Endothelial cell of umbilical vein (primary cell): ENCODE data around the gene KLHL18. TPM values are rescaled to one million over a fixed set of nuclear protein-coding genes. Genes with fewer than 3 reads are reported as not detected.

Experiments used
- BruUV-seq: library from RNA; stranded (reverse); fragments of 400-500 nt; replicated peaks from 2 replicates; lab custom pipeline; 2021; lab: Mats Ljungman, UMichigan
- CTCF ChIA-PET: fragments of 300-600, 350-600 bp; sonication (Branson Sonifier 250); formaldehyde crosslinking; loops from one replicate; lab custom pipeline; 2021; ENCODE audit warnings: antibody characterized with exemption, inconsistent platforms; lab: Charles Lee
- POLR2A ChIA-PET: fragments of 300-600, 350-600 bp; sonication (Branson Sonifier 250); formaldehyde crosslinking; loops from one replicate; lab custom pipeline; 2021; ENCODE audit warnings: antibody characterized with exemption, inconsistent platforms; lab: Charles Lee
- DNase-seq: peaks from one replicate; pipeline ENCODE4 v3.0.0-alpha.2; 2011; ENCODE audit warnings: low read depth, low spot score
- FAIRE-seq: peaks from 2 replicates; lab custom pipeline; 2011; peaks lifted over from hg19 to GRCh38; lab: Jason Lieb, UNC
- H2AFZ ChIP-seq: 2 replicates; pipeline ENCODE4 v1.6.0; 2012; ENCODE audit warnings: low read depth, low read length, control low read depth, inconsistent platforms
- H3K27ac ChIP-seq: 2 replicates; pipeline ENCODE4 v1.5.1; 2011; ENCODE audit warnings: low read depth, mild to moderate bottlenecking, control low read depth, low read length, moderate library complexity; ENCODE audit not compliant: insufficient read depth
- H3K27me3 ChIP-seq, 2 experiments: 2 replicates each; pipeline versions ENCODE4 v1.6.0 to v1.6.1; 2011; ENCODE audit warnings: low read length in 2 of 2, mixed read lengths in 1 of 2; ENCODE audit not compliant: control insufficient read depth in 2 of 2, insufficient read depth in 2 of 2
- H3K36me3 ChIP-seq, 2 experiments: 2 replicates in 1 of 2; 3 replicates in 1 of 2; pipeline ENCODE4 v1.5.1; 2011; ENCODE audit warnings: low read length in 2 of 2, mild to moderate bottlenecking in 1 of 2, moderate library complexity in 1 of 2; ENCODE audit not compliant: control insufficient read depth in 2 of 2, insufficient read depth in 2 of 2; ENCODE audit errors: extremely low read depth in 1 of 2
- H3K4me1 ChIP-seq: 3 replicates; pipeline ENCODE4 v1.5.1; 2011; ENCODE audit warnings: mild to moderate bottlenecking, low read length; ENCODE audit not compliant: control insufficient read depth, insufficient read depth; ENCODE audit errors: extremely low read depth
- H3K4me2 ChIP-seq: 2 replicates; pipeline ENCODE4 v1.6.1; 2011; ENCODE audit warnings: low read length, control low read depth, mixed read lengths; ENCODE audit not compliant: insufficient read depth
- H3K4me3 ChIP-seq, 3 experiments: fragments of 200-600 bp in 1 of 3; sonication (generic), shearing (Covaris generic) in 1 of 3; replicated peaks in 1 of 3; 2 replicates each; pipeline ENCODE4 v1.5.1; 2011 to 2016; ENCODE audit warnings: control low read depth in 3 of 3, low read length in 3 of 3, mild to moderate bottlenecking in 2 of 3, inconsistent platforms in 1 of 3, low read depth in 1 of 3, moderate library complexity in 1 of 3; ENCODE audit not compliant: insufficient read depth in 1 of 3
- H3K79me2 ChIP-seq: 2 replicates; pipeline ENCODE4 v1.6.0; 2012; ENCODE audit warnings: low read length, inconsistent platforms; ENCODE audit not compliant: control insufficient read depth, insufficient read depth
- H3K9ac ChIP-seq: replicated peaks from 2 replicates; pipeline ENCODE3; 2011; ENCODE audit warnings: low read length, control low read depth; ENCODE audit not compliant: insufficient read depth; ENCODE audit errors: extremely low read depth
- H3K9me1 ChIP-seq: replicated peaks from 3 replicates; pipeline ENCODE4 v1.6.0; 2011; ENCODE audit warnings: mild to moderate bottlenecking, low read length; ENCODE audit not compliant: control insufficient read depth, insufficient read depth; ENCODE audit errors: extremely low read depth
- H3K9me3 ChIP-seq: replicated peaks from 2 replicates; pipeline ENCODE4 v1.5.1; 2012; ENCODE audit warnings: low read length, inconsistent platforms; ENCODE audit not compliant: control insufficient read depth, insufficient read depth
- H4K20me1 ChIP-seq: replicated peaks from 2 replicates; pipeline ENCODE3; 2011; ENCODE audit warnings: mild to moderate bottlenecking, low read length; ENCODE audit not compliant: control insufficient read depth, insufficient read depth; ENCODE audit errors: extremely low read depth
- EZH2 ChIP-seq: IDR thresholded peaks from 2 replicates; pipeline ENCODE4 v1.6.1; 2012; ENCODE audit warnings: borderline replicate concordance, low read depth, mild to moderate bottlenecking, moderate library complexity, low read length, inconsistent platforms; ENCODE audit not compliant: severe bottlenecking
- FOS ChIP-seq: IDR thresholded peaks from 2 replicates; pipeline ENCODE4 v1.6.1; 2011; ENCODE audit warnings: mild to moderate bottlenecking, low read length, moderate library complexity, borderline replicate concordance; ENCODE audit not compliant: insufficient read depth
- GATA2 ChIP-seq: IDR thresholded peaks from 2 replicates; pipeline ENCODE4 v1.7.0; 2011; ENCODE audit warnings: low read depth, mild to moderate bottlenecking, moderate library complexity, mixed read lengths, low read length; ENCODE audit not compliant: insufficient read length, insufficient read depth
- JUN ChIP-seq: IDR thresholded peaks from 2 replicates; pipeline ENCODE4 v1.6.1; 2011; ENCODE audit warnings: borderline replicate concordance, low read depth; ENCODE audit not compliant: insufficient read length, insufficient read depth
- MYC ChIP-seq: IDR thresholded peaks from one replicate; pipeline ENCODE4 v1.6.1; 2011; ENCODE audit warnings: mild to moderate bottlenecking, low read depth, low read length
- POLR2A ChIP-seq: IDR thresholded peaks from 2 replicates; pipeline ENCODE4 v1.6.1; 2012; ENCODE audit warnings: low read depth, mild to moderate bottlenecking, control low read depth, low read length
- POLR2AphosphoS5 ChIP-seq: IDR thresholded peaks from 2 replicates; pipeline ENCODE4 v1.6.1; 2012; ENCODE audit warnings: low read depth, mild to moderate bottlenecking, control low read depth, low read length, moderate library complexity; ENCODE audit not compliant: insufficient read depth
- dilution Hi-C: fragments of 300-500 bp; cut with MboI; formaldehyde crosslinking; loops from one replicate; pipeline ENCODE4 v1.15.0; 2019; ENCODE audit warnings: low sequenced_read_pairs; ENCODE audit not compliant: extremely low pct_ligation_motif_present
- intact Hi-C: fragments of 100-400 bp; cut with micrococcal nuclease; formaldehyde crosslinking; loops from one replicate; pipeline ENCODE4 v1.10.0; 2022
- polyA plus RNA-seq, 4 experiments: library from polyadenylated mRNA; depleted of rRNA in 3 of 4; stranded (reverse) in 3 of 4; unstranded in 1 of 4; fragments of >200 nt; gene quantifications; 2 replicates each; pipeline versions ENCODE4 v1.2.1 to v1.2.3, GENCODE V29; 2011 to 2012; ENCODE audit warnings: missing spikeins in 1 of 4
- total RNA-seq: library from RNA; stranded (reverse); gene quantifications from 2 replicates; pipeline ENCODE4 v1.2.3, GENCODE V29; 2021
- TF ChIP-seq, protein P1 (sequence below): IDR thresholded peaks from 2 replicates; pipeline ENCODE4 v1.6.1; 2011; ENCODE audit not compliant: insufficient read depth, insufficient read length
- TF ChIP-seq, protein P2 (sequence below), 2 donors: IDR thresholded peaks; 1 replicate in 1 of 2; 2 replicates in 1 of 2; pipeline ENCODE4 v1.5.1; 2011; ENCODE audit warnings: low read length in 2 of 2, mild to moderate bottlenecking in 2 of 2, moderate library complexity in 2 of 2, control low read depth in 1 of 2, inconsistent platforms in 1 of 2, low read depth in 1 of 2; ENCODE audit not compliant: insufficient read depth in 1 of 2; ENCODE audit errors: extremely low read depth in 1 of 2

The KLHL18 gene
- total and polyA plus RNA-seq, 2 donors (not counting 3 experiments of a cell fraction or from before 2014, with no cell fraction given), result 43.4 to 58.1 TPM

DNA sequence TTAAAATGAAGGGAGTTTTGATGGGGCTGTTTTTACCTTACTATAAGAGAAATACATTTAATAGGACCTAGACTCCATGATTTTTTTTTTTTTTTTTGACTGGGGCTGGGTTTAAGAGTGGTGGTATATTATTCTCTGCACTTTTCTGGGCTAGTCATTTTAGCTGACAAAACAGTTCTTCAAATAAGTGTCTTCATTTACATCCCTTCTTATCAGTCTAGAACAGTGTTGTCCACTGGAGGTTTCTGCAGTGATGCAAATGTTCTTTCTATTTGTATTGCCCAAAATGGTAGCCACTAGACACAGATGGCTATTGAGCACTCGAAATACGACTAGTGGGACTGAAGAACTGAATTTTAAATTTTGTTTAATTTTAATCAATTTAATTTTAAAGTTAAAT, 37.2 kb downstream of the KLHL18 start:
- intact Hi-C loops, result loop anchor here (5.0 to 10.0 kb wide), 3 partner anchors 203 to 613 kb away; no protein-coding TSS in a partner anchor
- no TSS peak for BruUV-seq
- dilution Hi-C loops, result no loop called here

DNA sequence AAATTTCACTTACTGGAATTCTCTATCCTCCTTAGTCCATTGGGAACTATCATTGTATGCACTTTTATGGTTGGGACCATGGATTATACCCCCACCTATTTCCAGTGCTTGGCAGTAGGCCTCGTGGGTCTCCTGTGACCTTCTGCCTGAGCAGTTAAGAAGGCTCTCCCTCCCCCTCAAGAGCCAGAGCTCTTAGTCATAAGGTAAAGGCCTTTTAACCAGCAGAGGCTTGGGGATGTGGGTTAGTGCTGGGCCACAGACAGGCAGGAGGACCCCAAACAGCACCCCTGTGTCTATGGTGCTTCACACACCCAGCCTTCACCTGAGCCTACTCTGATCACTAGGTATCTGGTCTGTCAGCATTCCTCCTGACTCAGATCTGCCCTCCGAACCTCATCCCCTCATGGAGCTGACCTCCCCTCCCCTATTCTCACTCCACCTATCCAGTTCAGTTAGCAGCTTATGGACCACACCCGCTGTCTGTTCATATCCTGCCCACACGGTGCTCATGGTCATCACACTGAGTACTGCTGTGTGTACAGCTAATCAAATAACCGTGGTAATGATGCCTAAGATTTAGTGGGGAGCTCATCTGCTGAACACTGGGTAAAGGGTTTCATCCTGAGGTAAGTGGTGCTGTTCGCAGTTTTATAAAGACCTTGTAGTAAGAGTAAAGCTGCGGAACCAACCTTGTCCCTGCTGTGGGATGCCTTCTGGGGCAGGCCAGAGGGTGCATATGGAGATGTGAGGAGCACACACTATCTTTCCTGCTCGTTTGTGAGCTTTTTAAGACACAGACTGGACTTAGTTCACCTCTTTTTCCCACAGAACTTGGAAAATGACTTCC, 40.9 kb downstream of the KLHL18 start:
- intact Hi-C loops (loop anchor here (1.0 to 10.0 kb wide), 6 partner anchors 41 to 616 kb away; partner anchors contain the start of genes KIF9 and KLHL18), dilution Hi-C loops (no loop called here)
- Histone ChIP-seq H3K4me3 (no peak overlapping the region), H3K27me3 (no peaks in the 10 kb centered on the region), H3K79me2 (no peaks in the 10 kb centered on the region), H3K9ac (no peak overlapping the region), H4K20me1 (no peaks in the 10 kb centered on the region), H3K9me1 (no peaks in the 10 kb centered on the region), H2AFZ (no peak overlapping the region), H3K36me3 (peaks cover 0 to 16% of the 10 kb centered on the region in 2 experiments), H3K9me3 (no peaks in the 10 kb centered on the region), H3K4me2 (no peak overlapping the region), H3K4me1 (no peaks in the 10 kb centered on the region), H3K27ac (no peak overlapping the region)
- FAIRE-seq (no peak), DNase-seq (no peak)
- POLR2A ChIA-PET, result interaction anchor here (0.6 kb wide), 2 partner anchors 46 to 184 kb away, joined by 3 to 5 read pairs; no protein-coding TSS in a partner anchor
- CTCF ChIA-PET, result interaction anchor here (0.6 to 2.7 kb wide), 52 partner anchors 10 to 618 kb away, joined by 3 to 37 read pairs (median 4); partner anchors contain the start of genes CCDC12, NBEAL2, PTPN23 and SETD2
- TF ChIP-seq, protein P1, sequence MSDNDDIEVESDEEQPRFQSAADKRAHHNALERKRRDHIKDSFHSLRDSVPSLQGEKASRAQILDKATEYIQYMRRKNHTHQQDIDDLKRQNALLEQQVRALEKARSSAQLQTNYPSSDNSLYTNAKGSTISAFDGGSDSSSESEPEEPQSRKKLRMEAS, result no peak
- TF ChIP-seq FOS, result no peak
- no peak for TF ChIP-seq EZH2
- no peak for TF ChIP-seq POLR2A
- TF ChIP-seq GATA2, result no peak
- TF ChIP-seq MYC, result no peak
- TF ChIP-seq, protein P2, sequence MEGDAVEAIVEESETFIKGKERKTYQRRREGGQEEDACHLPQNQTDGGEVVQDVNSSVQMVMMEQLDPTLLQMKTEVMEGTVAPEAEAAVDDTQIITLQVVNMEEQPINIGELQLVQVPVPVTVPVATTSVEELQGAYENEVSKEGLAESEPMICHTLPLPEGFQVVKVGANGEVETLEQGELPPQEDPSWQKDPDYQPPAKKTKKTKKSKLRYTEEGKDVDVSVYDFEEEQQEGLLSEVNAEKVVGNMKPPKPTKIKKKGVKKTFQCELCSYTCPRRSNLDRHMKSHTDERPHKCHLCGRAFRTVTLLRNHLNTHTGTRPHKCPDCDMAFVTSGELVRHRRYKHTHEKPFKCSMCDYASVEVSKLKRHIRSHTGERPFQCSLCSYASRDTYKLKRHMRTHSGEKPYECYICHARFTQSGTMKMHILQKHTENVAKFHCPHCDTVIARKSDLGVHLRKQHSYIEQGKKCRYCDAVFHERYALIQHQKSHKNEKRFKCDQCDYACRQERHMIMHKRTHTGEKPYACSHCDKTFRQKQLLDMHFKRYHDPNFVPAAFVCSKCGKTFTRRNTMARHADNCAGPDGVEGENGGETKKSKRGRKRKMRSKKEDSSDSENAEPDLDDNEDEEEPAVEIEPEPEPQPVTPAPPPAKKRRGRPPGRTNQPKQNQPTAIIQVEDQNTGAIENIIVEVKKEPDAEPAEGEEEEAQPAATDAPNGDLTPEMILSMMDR (IDR thresholded peaks at IDR 0.05; ENCODE audit: extremely low read depth in 1 of 2, insufficient read depth in 1 of 2, low read depth in 1 of 2, low read length in 2 of 2), result no peak
- TF ChIP-seq POLR2AphosphoS5, result no peak
- TF ChIP-seq JUN, result no peak
- no TSS peak for BruUV-seq

More for the DNA sequence above, 37.2 kb downstream of the KLHL18 start:
- Histone ChIP-seq H4K20me1 (no peaks in the 10 kb centered on the region), H2AFZ (no peak overlapping the region), H3K36me3 (peaks cover 0 to 9% of the 10 kb centered on the region in 2 experiments), H3K4me1 (peaks cover 6% of the 10 kb centered on the region), H3K27me3 (no peaks in the 10 kb centered on the region), H3K9me3 (no peaks in the 10 kb centered on the region), H3K27ac (no peak overlapping the region), H3K9me1 (no peaks in the 10 kb centered on the region), H3K4me3 (no peak overlapping the region), H3K4me2 (no peak overlapping the region), H3K79me2 (peaks cover 4% of the 10 kb centered on the region), H3K9ac (no peak overlapping the region)
- TF ChIP-seq GATA2, result no peak
- no peak for TF ChIP-seq POLR2AphosphoS5
- no peak for TF ChIP-seq POLR2A
- ChIA-PET POLR2A (no interaction called here), CTCF (interaction anchor here (1.4 to 1.5 kb wide), 2 partner anchors 14 to 16 kb away, joined by 4 to 7 read pairs; no protein-coding TSS in a partner anchor)
- FAIRE-seq (no peak), DNase-seq (no peak)
